ENCODE results near the gene METTL24. TPM values are rescaled to one million over a fixed set of nuclear protein-coding genes. Genes with fewer than 3 reads are reported as not detected.

Gene METTL24
- total and polyA plus RNA-seq, 2 of the 8 experiments (the other 6 are each of a cell fraction or from before 2014, with no cell fraction given) = 0.30 to 0.39 TPM

DNA sequence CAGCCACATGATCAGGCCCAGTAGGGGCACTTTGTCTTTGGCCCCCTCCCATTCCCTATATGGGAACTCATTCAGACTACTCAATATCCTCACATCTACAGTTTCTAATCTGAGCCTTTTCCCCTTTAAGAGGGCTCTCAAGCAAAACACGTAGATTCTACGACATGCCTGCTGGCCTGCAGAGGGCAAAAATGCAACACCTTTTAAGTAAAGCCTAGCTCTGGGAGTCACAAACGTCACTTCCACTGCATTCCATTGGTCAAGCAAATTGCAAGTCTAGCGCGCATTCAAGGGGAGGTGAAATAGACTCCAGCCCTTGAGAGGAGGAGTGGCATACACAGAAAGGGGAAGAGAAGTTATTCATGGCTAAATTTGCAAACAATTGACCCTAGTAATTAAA, 107.3 kb downstream of the METTL24 start:
- Histone ChIP-seq H2AFZ (ENCODE audit: low read length) (0 out of 2 replicates have a peak overlapping the region, but pooled peaks have one; percentile 5), H3K56ac (replicated peaks; ENCODE audit: insufficient read length, low read depth, low read length) (no peak overlapping the region), H3K27ac (ENCODE audit: low read depth, low read length) (no peak overlapping the region), H2BK15ac (ENCODE audit: low read length) (no peak overlapping the region), H3K14ac (ENCODE audit: insufficient read length) (no peak overlapping the region), H3K9me3 (ENCODE audit: insufficient read depth in 2 of 2, low read depth in 1 of 2, low read length in 1 of 2) (no peaks in the 10 kb centered on the region), H4K20me1 (replicated peaks in 1 of 2; ENCODE audit: control insufficient read depth in 1 of 2, insufficient read depth in 2 of 2, low read length in 2 of 2) (peaks cover 0 to 1% of the 10 kb centered on the region in 2 experiments), H4K91ac (replicated peaks; ENCODE audit: insufficient read length, low read length) (no peak overlapping the region), H4K5ac (ENCODE audit: insufficient read length, low read depth, low read length) (no peak overlapping the region), H4K8ac (ENCODE audit: extremely low read depth, insufficient read depth, low read length) (no peak overlapping the region), H3K4ac (replicated peaks; ENCODE audit: insufficient read length, low read depth, low read length) (no peak overlapping the region), H3K4me2 (ENCODE audit: insufficient read depth in 1 of 2, low read depth in 2 of 2, low read length in 2 of 2) (no peak overlapping the region), H3K4me3 (ENCODE audit: extremely low read depth in 1 of 4, insufficient read depth in 2 of 4, low read depth in 3 of 4, low read length in 4 of 4) (no peak overlapping the region), H3K79me2 (ENCODE audit: control insufficient read depth in 1 of 2, insufficient read depth in 2 of 2, low read length in 2 of 2) (no peaks in the 10 kb centered on the region), H2BK12ac (ENCODE audit: low read depth, low read length) (no peak overlapping the region), H3K4me1 (replicated peaks in 1 of 4; ENCODE audit: control insufficient read depth in 3 of 4, insufficient read depth in 4 of 4, low read length in 3 of 4) (peaks cover 0 to 2% (median 0%) of the 10 kb centered on the region in 4 experiments; a peak in 1 of 7 replicates), H3K9ac (replicated peaks in 1 of 4; ENCODE audit: extremely low read depth in 1 of 4, low read depth in 3 of 4, low read length in 3 of 4) (no peak overlapping the region), H3K36me3 (ENCODE audit: control insufficient read depth in 2 of 4, insufficient read depth in 4 of 4, low read length in 3 of 4) (no peaks in the 10 kb centered on the region), H2BK120ac (replicated peaks; ENCODE audit: low read depth, low read length) (no peak overlapping the region), H3K79me1 (ENCODE audit: low read depth, low read length) (peaks cover 2% of the 10 kb centered on the region; the same call in 1 of the 2 replicates), H3K27me3 (replicated peaks in 1 of 4; ENCODE audit: control insufficient read depth in 3 of 4, extremely low read depth in 1 of 4, insufficient read depth in 3 of 4, low read length in 3 of 4) (no peaks in the 10 kb centered on the region), H3K23me2 (ENCODE audit: low read depth, low read length) (no peaks in the 10 kb centered on the region), H2BK20ac (ENCODE audit: low read length) (no peak overlapping the region), H3K23ac (ENCODE audit: insufficient read length) (no peak overlapping the region), H2BK5ac (ENCODE audit: low read depth, low read length) (no peak overlapping the region), H3K18ac (ENCODE audit: extremely low read depth, low read length) (no peak overlapping the region), H2AK5ac (ENCODE audit: low read depth, low read length) (no peak overlapping the region)
- WGBS, 2 experiments (ENCODE audit: extremely low coverage in 1 of 2, insufficient coverage in 1 of 2, insufficient read length in 1 of 2, insufficient replicate concordance in 2 of 2, low coverage in 1 of 2, low lambda C conversion rate in 2 of 2, missing lambda C conversion rate in 1 of 2) = 73% methylated on average over 5 of the region's 5 CpGs; no CpG with 5 or more reads in 1 of the 2 experiments
- DNase-seq (ENCODE audit: low read depth in 1 of 2, low spot score in 2 of 2) (no peak), FAIRE-seq (no peak)
- POLR2A ChIA-PET (ENCODE audit: partially characterized antibody) = no interaction called here
- CTCF ChIA-PET (ENCODE audit: partially characterized antibody) = interaction anchor here (3.7 kb wide), 1 partner anchor 139 kb away, joined by 18 read pairs; no protein-coding TSS in a partner anchor
- TF ChIP-seq FOSL1 (IDR thresholded peaks at IDR 0.05; ENCODE audit: insufficient read depth, low read depth, low read length) = no peak
- TF ChIP-seq, protein P1, sequence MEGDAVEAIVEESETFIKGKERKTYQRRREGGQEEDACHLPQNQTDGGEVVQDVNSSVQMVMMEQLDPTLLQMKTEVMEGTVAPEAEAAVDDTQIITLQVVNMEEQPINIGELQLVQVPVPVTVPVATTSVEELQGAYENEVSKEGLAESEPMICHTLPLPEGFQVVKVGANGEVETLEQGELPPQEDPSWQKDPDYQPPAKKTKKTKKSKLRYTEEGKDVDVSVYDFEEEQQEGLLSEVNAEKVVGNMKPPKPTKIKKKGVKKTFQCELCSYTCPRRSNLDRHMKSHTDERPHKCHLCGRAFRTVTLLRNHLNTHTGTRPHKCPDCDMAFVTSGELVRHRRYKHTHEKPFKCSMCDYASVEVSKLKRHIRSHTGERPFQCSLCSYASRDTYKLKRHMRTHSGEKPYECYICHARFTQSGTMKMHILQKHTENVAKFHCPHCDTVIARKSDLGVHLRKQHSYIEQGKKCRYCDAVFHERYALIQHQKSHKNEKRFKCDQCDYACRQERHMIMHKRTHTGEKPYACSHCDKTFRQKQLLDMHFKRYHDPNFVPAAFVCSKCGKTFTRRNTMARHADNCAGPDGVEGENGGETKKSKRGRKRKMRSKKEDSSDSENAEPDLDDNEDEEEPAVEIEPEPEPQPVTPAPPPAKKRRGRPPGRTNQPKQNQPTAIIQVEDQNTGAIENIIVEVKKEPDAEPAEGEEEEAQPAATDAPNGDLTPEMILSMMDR (IDR thresholded peaks at IDR 0.05; ENCODE audit: control extremely low read depth in 1 of 3, insufficient read depth in 1 of 3, low read depth in 1 of 3, low read length in 3 of 3) = peak in 2 of 3 experiments; percentile 20 to 38; a peak in 2 of 4 replicates
- TF ChIP-seq EP300 (IDR thresholded peaks at IDR 0.05; ENCODE audit: borderline replicate concordance in 1 of 2, low read depth in 2 of 2, low read length in 2 of 2) = no peak
- no peak for TF ChIP-seq SUZ12 (IDR thresholded peaks at IDR 0.05; ENCODE audit: low read length)
- TF ChIP-seq, protein P2, sequence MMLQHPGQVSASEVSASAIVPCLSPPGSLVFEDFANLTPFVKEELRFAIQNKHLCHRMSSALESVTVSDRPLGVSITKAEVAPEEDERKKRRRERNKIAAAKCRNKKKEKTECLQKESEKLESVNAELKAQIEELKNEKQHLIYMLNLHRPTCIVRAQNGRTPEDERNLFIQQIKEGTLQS (IDR thresholded peaks at IDR 0.05; ENCODE audit: insufficient read depth, low read depth, low read length) = no peak
- no peak for TF ChIP-seq TCF12 (IDR thresholded peaks at IDR 0.05; ENCODE audit: low read depth, low read length)
- no peak for TF ChIP-seq MAFK (IDR thresholded peaks at IDR 0.05; ENCODE audit: low read depth, low read length)
